ENCODE measurements around the gene CHTF18. TPM values are rescaled to one million over a fixed set of nuclear protein-coding genes. Genes with fewer than 3 reads are reported as not detected.

CHTF18 gene
- total RNA-seq, 2 donors from 2014 or later, result 7.5 to 14.5 TPM

GRCh38 chr16:778909-779527, 9.4 kb upstream of the CHTF18 start:
- Histone ChIP-seq H3K4me1 (peaks cover 5% of the 10 kb centered on the region), H3K9me3 (no peaks in the 10 kb centered on the region), H3K27me3 (peaks cover 0 to 10% of the 10 kb centered on the region in 2 donors), H3K36me3 (replicated peaks in 1 of 2; ENCODE audit: insufficient read depth in 1 of 2, low read depth in 2 of 2) (no peaks in the 10 kb centered on the region), H3K4me3 (no peak overlapping the region), H3K27ac (no peak overlapping the region)
- 65 to 67% methylated on average over 6 of the region's 6 CpGs for WGBS, 2 donors
- DNase-seq, result no peak
- intact Hi-C loops (cut with DNase I), result no loop called here
- no peak for ATAC-seq
- no peak for TF ChIP-seq POLR2A (IDR thresholded peaks at IDR 0.05)
- no peak for TF ChIP-seq CTCF (IDR thresholded peaks at IDR 0.05)

- intact Hi-C loops (cut with DNase I), result no loop called here
- Histone ChIP-seq H3K36me3 (replicated peaks in 1 of 2; ENCODE audit: insufficient read depth in 1 of 2, low read depth in 2 of 2) (no peaks in the 10 kb centered on the region), H3K4me3 (no peak overlapping the region), H3K27me3 (peaks cover 0 to 10% of the 10 kb centered on the region in 2 donors), H3K9me3 (no peaks in the 10 kb centered on the region), H3K4me1 (peaks cover 8% of the 10 kb centered on the region), H3K27ac (no peak overlapping the region)
- 35 to 65% methylated on average over 2 to 13 of the region's 13 CpGs for WGBS, 2 donors
- ATAC-seq (no peak), DNase-seq (no peak)
- TF ChIP-seq CTCF (IDR thresholded peaks at IDR 0.05) (no peak), POLR2A (IDR thresholded peaks at IDR 0.05) (no peak)
These were observed 8.9 kb upstream of the CHTF18 start for GRCh38 chr16:779561-779960.

- DNase-seq, result no peak
- WGBS, 2 donors, result 59 to 72% methylated on average over 14 to 16 of the region's 16 CpGs
- ATAC-seq, result no peak
- no peaks in the 10 kb centered on the region for H3K36me3 ChIP-seq (replicated peaks in 1 of 2; ENCODE audit: insufficient read depth in 1 of 2, low read depth in 2 of 2)
- TF ChIP-seq POLR2A (IDR thresholded peaks at IDR 0.05) (no peak), CTCF (IDR thresholded peaks at IDR 0.05) (no peak)
- H3K9me3 ChIP-seq, result no peaks in the 10 kb centered on the region
- peaks cover 0 to 10% of the 10 kb centered on the region in 2 donors for H3K27me3 ChIP-seq
- H3K4me3 ChIP-seq, result no peak overlapping the region
- intact Hi-C loops (cut with DNase I), result no loop called here
- peaks cover 8% of the 10 kb centered on the region for H3K4me1 ChIP-seq
- H3K27ac ChIP-seq, result no peak overlapping the region
These were observed 8.1 kb upstream of the CHTF18 start for GRCh38 chr16:780296-780695.

GRCh38 chr16:781346-782010, 6.9 kb upstream of the CHTF18 start:
- H3K4me3 ChIP-seq, result no peak overlapping the region
- DNase-seq (no peak), ATAC-seq (no peak)
- intact Hi-C loops (cut with DNase I), result no loop called here
- H3K4me1 ChIP-seq, result peaks cover 8% of the 10 kb centered on the region
- peaks cover 0 to 10% of the 10 kb centered on the region in 2 donors for H3K27me3 ChIP-seq
- no peaks in the 10 kb centered on the region for H3K9me3 ChIP-seq
- WGBS, 2 donors, result 48 to 56% methylated on average over 8 to 15 of the region's 19 CpGs
- no peaks in the 10 kb centered on the region for H3K36me3 ChIP-seq (replicated peaks in 1 of 2; ENCODE audit: insufficient read depth in 1 of 2, low read depth in 2 of 2)
- H3K27ac ChIP-seq, result no peak overlapping the region
- TF ChIP-seq POLR2A (IDR thresholded peaks at IDR 0.05) (no peak), CTCF (IDR thresholded peaks at IDR 0.05) (no peak)

All from body of pancreas (tissue), 4 donors.